Stimulated activated CD8-positive, alpha-beta memory T cell treated with anti-CD3 and anti-CD28 coated beads, Interleukin-7, amount 100 ng/mL, for 48 hours (primary cell): ENCODE results near the gene PPL.
"Not testable (repeated sequence)": the region's sequence is repeated elsewhere in the genome, so short reads cannot be mapped to it uniquely, and the experiment has no call there.

Experiments used
- DNase-seq, 2 donors: peaks; one replicate each; pipeline ENCODE4 v3.0.0-alpha.2; 2020; ENCODE audit warnings: low read depth in 1 of 2; ENCODE audit errors: extremely low read depth in 1 of 2

PPL gene, protein sequence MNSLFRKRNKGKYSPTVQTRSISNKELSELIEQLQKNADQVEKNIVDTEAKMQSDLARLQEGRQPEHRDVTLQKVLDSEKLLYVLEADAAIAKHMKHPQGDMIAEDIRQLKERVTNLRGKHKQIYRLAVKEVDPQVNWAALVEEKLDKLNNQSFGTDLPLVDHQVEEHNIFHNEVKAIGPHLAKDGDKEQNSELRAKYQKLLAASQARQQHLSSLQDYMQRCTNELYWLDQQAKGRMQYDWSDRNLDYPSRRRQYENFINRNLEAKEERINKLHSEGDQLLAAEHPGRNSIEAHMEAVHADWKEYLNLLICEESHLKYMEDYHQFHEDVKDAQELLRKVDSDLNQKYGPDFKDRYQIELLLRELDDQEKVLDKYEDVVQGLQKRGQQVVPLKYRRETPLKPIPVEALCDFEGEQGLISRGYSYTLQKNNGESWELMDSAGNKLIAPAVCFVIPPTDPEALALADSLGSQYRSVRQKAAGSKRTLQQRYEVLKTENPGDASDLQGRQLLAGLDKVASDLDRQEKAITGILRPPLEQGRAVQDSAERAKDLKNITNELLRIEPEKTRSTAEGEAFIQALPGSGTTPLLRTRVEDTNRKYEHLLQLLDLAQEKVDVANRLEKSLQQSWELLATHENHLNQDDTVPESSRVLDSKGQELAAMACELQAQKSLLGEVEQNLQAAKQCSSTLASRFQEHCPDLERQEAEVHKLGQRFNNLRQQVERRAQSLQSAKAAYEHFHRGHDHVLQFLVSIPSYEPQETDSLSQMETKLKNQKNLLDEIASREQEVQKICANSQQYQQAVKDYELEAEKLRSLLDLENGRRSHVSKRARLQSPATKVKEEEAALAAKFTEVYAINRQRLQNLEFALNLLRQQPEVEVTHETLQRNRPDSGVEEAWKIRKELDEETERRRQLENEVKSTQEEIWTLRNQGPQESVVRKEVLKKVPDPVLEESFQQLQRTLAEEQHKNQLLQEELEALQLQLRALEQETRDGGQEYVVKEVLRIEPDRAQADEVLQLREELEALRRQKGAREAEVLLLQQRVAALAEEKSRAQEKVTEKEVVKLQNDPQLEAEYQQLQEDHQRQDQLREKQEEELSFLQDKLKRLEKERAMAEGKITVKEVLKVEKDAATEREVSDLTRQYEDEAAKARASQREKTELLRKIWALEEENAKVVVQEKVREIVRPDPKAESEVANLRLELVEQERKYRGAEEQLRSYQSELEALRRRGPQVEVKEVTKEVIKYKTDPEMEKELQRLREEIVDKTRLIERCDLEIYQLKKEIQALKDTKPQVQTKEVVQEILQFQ (N-terminal part only)

DNA sequence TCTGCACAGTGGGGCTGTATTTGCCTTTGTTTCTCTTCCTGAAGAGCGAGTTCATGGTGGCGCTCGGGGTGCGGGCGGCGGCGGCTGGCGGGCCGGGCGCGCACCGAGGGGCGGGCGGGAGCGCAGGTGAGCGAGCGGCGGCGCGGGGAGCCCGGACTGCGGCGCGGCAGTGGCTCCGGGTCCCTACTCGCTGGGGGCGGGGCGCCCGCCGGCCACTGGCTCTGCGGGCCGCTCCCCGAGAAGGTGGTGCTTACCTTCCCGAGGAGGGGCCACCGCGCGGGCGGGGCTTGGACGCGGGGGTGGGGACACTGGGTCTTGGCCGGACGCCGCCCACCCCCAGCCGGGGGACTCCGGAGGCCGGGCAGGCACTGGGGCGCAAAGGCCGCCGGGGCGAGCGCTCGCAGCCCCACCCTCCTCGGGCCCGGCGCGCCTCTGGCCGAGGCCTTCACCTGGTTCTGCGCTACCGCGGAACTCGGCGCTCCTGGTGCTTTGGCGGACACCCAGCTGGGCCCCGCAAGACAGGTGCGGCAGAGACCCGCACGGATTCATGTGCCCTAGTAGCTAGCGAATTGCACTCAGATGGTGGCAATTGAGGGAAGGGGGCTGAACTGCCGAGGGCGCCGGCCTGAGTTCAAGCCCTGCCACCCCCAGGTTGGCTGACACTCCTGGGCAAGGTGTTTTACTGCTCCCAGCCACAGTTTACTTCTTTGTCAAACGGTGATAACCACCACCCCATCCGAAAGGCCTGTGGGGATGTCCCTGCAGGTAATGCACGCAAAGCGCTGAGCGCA, at the start of gene PPL:
Gene PPL, minus strand, starts transcription at position 158 of the 791 bp plus-strand sequence. Its CDS starts 103 bp downstream, at position 55.
- no peak for DNase-seq

DNA sequence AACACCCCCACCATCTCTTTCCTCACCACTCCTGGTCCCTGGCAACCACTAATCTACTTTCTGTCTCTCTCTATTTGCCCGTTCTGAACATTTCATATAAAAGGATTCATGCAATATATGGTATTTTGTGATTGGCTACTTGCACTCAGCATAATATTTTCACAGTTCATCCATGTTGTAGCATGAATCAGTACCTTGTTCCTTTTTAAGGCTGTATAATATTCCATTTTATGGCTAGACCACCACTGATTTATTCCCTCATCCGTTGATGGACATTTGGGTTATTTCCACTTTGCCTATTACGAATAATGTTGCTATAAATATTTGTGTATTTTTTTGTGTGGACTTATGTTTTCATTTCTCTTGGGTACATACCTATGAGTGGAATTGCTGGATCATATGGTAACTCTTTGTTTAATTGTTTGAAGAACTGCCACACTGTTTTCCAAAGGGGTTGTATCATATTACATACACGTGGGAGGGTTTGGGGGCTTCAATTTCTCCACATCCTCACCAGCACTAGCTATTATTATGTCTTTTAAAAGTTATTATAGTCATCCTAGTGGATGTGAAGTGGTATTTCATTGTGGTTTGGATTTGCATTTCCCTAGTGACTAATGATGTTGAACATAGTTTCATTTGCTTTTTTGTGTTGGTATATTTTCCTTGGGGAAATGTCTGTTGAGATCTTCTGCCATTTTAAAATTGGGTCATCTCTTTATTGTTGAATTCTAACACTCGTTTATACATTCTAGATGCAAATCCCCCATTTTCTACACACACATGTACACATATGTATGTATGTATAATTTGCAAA, 47.4 kb upstream of the PPL start:
- no peak for DNase-seq

DNA sequence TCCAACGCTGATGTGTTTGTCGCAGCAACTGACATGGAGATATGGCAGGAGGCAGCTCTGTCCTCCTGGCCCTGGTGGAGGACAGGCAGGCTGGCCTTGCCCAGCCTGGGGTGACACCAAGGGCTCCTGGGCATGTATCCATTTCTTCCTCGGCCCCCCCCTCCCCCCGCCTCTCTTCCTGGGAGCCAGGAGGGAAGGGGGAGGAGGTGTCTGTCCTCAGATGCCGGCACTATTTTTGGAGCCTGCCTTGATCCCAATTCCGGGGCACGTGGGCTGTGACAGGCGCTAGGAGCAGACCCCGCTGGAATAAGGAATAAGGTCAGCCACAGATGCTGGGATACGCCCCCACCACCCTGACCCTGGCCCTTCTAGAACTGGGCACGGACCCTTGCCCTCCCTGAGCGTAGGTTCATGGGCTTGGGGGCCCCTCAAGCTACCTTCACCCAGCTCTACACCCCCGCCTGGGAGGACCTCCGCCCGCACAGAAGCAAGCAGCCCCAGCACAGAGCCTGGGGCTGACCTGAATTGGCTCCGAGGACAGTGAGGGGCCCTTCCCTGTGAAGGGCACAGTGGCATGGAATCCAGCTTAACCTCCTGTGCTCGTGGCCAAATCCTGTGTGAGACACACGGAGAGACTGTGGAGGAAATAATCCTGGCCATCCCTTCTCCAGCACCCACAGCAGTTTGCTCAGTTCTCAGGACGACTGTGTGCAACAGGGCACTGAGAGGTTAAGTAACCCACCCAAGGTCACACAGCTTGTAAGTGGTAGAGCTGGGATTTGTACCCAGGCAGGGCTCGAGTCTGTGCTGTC, 45.3 kb upstream of the PPL start:
- DNase-seq, result no peak

DNA sequence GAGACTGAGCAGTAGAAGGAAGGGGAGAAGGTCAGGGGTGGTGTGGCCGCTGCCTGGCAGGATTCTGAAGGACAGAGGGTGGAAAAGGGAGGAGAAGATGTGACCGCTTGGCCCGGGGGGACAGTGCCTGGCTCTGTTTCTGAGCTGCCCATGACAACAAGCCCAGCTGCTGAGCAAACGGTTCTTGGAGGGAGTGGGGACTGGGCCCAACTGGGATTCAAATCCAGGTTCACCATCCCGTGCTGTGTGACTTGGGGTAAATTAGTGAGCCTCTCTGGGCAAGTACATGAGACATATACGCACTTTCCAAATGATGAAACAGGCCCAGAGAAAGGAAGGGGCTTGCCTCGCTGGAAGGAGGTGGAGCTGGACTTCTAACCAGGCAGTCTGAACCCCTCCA, 44.5 kb upstream of the PPL start:
- no peak for DNase-seq

DNA sequence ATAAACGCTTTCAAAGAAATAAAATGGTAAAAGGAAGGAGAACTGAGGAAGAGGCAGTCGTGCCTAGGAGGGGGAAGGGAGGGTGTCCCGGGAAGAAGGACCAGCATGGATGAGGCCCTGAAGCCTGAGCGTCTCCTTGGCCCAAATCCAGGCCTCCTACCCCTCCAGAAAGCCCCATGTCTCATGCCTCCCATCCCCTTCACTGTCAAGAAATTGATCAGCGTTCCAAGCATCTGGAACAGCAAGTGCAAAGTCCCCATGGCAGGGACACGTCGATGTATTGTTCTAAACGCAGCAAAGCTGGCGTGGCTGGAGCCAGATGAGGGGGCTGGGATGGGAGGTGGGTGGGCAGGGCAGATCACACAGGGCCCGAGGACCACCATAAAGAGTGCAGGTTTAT, 43.7 kb upstream of the PPL start:
- DNase-seq, result no peak

DNA sequence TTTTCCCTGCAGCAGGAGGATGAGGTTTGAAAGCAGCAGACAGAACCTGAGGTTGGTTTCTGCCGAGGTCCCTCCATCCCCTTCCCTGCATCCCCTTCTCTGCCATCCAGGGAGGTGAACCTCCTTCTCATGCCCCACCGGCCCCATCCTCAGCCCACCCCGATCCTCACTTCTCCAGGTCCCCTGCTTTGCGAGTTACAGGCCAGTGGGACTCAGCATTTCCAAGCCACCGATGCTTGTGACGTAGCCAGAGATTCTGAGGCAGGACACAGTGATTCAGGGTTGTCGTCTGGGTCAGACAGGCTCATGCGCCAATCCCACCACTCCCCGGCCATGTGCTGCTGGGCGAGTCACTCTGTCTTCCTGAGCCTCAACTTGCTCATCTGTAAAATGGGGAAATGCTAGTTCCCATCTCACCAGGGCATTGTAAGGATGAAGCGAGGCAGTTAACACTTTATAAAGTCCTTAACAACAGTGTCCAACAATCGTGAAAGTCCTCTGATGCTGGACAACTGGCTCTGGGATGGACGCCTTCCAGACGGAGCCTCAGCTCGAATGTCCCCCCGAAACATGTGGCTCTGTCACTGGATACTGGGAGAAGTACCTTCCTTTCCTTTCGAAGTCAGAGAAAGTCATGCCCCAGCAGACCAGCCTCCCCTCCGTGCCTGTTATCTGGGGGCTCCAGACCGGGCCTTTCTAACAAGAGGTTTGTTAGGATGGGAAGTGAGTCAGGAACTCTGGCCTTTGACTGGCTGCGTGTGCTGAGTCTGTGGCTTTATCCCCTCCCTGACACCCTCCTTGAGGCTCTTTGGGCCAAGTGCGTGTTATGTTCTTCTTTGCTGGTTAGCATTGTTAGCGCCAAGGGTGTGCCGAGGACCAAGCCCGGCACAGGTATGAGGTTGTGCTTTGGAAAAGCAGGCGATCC, 43.0 kb upstream of the PPL start:
- no peak for DNase-seq

DNA sequence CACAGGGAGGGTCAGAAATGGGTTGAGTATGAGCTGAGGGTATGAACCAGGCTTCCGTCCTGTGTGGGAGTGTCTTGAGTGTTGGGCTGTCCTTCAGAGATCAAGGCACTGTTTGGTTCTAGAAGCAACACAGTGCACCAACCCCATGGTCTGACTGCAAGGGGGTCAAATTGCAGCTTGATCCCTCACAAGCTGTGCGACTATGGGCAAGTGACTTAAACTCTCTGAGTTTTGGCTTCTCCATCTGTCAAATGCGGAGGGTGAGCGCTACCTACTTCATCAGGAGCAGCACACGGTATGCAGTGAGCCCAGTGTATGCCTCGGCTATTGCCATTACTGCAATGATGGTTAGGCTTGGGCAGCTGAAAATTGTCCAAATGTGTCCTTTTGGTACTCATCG, 42.2 kb upstream of the PPL start:
- no peak for DNase-seq

DNA sequence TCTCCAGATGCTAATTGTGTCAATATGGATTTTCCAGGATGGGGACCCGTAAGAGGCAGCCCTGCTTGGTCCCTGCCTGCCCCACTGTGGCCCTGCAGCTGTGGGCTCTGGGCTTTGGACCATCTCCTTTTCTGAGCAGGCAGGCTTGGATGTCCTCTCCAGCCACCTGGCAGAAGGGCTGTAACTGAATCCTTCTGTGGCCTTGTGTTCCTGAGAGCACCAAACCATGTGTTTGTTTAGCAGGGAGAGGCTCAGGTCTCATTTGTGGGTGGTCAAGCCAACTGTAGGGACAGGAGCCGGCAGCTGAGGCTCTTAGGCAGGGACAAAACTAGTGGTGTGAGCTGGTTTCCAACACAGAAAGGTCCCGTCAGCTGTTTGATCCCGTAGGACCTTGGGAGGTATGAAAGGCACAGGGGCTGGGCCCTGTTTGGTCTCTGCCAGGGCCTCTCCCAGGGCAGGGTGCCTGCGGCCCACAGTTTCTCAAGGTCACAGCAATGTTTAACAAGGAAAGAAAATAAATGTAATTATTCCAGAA, 39.7 kb upstream of the PPL start:
- DNase-seq, result no peak

DNA sequence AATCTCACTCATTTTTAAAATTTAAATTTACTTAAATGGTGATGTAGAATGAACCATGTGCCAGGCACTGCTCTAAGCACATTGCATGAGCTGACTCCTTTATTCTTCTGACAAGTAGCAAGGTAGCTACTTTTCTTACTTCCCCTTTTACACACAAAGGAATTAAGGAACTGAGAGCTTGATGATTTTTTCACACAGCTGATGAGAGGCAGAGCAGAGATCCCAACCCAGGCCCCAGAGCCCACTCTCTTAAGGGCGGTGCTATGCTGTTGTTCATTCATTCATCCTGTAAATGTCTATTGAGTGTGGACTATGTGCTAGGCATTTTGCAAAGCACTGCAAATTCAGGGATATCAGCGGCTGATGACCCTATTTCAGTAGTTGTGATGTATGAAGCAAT, 39.1 kb upstream of the PPL start:
- no peak for DNase-seq

DNA sequence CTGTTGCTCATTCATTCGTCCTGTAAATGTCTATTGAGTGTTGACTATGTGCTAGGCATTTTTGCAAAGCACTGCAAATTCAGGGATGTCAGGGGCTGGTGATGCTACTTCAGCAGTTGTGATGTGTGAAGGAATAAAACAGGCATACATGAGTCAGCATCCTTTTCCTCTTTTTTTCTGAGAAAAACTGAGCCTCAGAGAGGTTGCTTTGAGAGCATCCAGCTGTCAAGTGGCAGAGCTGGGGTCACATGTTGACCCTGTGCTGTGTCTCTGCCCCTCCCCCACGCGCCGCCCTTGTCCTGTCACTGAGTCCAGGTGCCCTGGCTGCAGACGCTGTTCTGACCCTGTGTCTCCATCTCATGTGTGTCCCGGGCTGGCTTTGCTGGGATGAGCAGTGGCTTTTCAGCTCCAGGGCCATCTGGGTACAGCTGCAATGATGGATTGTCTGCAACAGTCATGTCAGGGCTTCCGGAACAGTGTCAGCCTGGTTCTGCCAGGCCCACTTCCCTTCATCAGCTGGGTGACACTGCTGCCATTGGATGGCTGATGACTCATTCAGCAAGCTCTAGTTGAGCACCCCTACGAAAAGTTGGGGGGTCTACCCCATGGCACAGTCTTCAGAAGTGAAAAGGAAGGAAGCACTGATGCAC, 36.1 kb upstream of the PPL start:
- DNase-seq, result no peak

DNA sequence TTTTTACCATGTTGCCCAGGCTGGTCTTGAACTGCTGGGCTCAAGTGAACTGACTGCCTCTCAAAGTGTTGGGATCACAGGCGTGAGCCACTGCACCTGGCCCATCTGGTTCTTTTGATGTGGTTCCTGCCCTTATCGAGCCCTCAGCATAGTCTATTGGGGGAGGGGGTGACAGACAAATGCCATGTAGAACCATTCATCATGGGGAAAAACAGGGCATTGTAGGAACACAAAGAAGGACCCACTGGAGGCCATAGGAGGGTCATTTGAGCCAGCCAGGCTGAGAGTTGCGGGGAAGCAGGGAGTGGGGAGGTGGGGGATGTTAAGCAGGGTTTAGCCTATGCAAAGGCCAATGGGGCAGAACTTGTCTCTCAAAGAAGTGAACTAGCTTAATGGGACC, 33.1 kb upstream of the PPL start:
- DNase-seq, result no peak

DNA sequence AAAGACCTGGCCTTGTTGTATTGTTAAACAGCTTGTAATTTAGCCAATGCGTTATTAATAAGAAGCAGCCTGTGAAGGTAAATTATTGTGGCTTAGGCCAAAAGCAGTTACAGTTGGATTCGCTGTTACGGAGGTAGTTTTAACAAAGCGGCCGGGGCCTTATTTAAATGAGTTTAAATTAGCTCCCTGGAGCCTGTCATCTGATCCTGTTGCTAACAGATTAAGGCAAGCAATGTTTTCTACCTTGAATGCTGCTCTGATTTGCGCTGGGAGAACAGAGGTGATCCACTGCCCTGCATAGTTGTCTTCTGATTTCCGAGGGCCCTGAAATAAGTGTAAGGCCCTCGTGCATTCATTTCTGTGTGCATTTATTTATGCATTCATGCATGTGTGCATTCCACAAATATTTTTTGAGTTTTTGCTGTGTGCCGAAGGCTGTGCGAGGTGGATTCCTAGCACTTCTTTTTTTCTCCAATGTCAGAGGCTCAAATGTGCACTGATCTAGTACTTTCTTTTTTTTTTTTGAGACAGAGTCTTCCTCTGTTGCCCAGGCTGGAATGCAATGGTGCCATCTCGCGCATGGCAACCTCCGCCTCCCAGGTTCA, 32.0 kb upstream of the PPL start:
- no peak for DNase-seq

DNA sequence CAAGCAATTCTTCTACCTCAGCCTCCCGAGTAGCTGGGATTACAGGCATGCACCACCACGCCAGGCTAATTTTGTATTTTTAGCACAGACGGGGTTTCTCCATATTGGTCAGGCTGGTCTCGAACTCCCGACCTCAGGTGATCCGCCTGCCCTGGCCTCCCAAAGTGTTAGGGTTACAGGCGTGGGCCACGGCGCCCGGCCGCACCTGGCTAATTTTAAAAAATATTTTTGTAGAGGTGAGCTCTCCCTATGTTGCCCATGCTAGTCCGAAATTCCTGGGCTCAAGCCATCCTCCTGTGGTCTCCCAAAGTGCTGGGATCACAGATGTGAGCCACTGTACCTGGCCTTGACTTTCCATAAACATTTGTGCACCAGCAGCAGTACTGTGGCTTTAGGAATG, 31.3 kb upstream of the PPL start:
- DNase-seq, result not testable (repeated sequence)

DNA sequence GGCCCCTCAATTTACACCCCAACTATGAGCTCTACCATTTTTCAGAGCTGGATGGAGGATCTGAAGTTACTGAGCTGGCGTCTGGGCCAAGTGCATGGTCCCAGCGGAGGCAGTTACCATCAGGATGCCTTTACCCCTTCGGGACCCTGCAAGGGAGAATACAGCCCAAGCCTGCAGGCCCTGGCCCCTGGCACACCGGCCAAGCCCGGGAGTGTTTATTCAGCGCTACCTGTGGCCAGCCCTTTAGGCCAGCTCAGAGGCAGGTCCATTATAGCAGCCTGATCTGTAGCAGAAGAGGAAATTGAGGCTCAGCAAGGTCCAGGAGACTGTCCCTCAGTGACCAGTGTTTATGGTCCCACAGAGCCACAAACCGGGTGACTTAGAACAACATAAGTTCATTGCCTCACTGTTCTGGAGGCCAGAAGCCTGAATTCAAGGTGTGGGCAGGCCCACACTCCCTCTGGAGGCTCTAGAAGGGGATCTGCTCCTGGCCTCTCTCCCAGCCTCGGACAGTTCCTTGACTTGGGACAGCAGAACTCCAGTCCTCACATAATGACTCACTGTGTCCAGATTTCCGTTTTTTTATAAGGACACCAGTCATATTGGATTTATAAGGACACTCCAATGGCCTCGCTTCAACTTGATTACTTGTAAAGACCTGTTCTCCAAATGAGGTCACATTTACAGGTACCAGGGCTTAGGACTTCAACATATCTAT, 29.9 kb upstream of the PPL start:
- DNase-seq, result no peak

DNA sequence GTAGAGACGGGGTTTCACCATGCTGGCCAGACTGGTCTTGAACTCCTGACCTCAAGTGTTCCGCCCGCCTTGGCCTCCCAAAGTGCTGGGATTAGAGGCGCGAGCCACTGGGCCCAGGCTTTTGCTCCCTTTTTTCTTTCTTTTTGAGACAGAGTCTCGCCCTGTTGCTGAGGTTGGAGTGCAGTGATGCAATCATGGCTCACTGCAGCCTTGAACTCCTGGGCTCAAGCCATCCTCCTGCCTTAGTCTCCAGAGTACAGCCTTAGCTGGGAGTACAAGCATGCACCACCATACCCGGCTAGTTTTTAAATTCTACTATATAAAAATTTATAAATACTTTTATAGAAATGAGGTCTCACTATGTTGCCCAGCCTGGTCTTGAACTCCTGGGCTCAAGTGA, 26.6 kb upstream of the PPL start:
- DNase-seq, result not testable (repeated sequence)

DNA sequence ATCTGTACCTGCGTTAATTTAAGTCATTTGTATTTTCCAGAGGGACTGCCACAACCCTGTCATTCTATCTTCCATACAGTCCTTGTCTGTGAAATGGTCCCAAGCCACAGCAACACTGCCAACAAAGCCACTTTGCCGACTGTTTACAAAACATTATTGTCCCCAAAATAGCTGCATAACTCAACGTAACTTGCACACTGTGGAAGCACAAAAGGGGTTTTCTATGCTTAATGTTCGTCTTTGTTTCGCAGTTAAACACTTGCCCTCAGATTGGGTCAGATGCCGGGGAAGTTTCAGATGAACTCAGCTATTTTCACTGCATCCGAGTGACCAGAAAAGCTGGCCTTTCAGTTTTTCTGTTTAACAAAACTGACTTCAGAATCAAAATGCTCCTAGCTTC, 25.8 kb upstream of the PPL start:
- no peak for DNase-seq
